GM23248 (cell line): ENCODE results near the gene NBL1.

Source experiments
- EZH2 ChIP-seq: fragments of 200-600 bp; sonication (generic); IDR thresholded peaks from 2 replicates; pipeline ENCODE4 v1.6.1; 2018; ENCODE audit warnings: antibody characterized with exemption, mild to moderate bottlenecking; ENCODE audit not compliant: insufficient read depth, poor library complexity, severe bottlenecking
- EZH2phosphoT487 ChIP-seq: fragments of 200-600 bp; sonication (generic); IDR thresholded peaks from 2 replicates; pipeline ENCODE4 v1.6.1; 2018; ENCODE audit warnings: antibody characterized with exemption, moderate library complexity, mild to moderate bottlenecking, low read depth; ENCODE audit not compliant: insufficient read depth

- no peak for TF ChIP-seq EZH2
- TF ChIP-seq EZH2phosphoT487, result no peak
These were observed 47.2 kb upstream of the NBL1 start for GRCh38 chr1:19596714-19597495.
